SK-N-SH (cell line): ENCODE results near the gene PEX26.

Experiments used
- CTCF ChIP-seq: fragments of 200-600 bp; sonication (generic); IDR thresholded peaks from 2 replicates; pipeline ENCODE4 v1.6.1; 2017; ENCODE audit warnings: antibody characterized with exemption, mild to moderate bottlenecking, moderate library complexity
- PBX3 ChIP-seq: IDR thresholded peaks from 2 replicates; pipeline ENCODE4; 2012
- POLR2AphosphoS5 ChIP-seq: IDR thresholded peaks from 2 replicates; pipeline ENCODE4 v1.6.1; 2012; ENCODE audit warnings: low read depth, low read length
- RAD21 ChIP-seq: IDR thresholded peaks from 2 replicates; pipeline ENCODE4 v1.6.1; 2012; ENCODE audit warnings: mild to moderate bottlenecking, low read length
- RCOR1 ChIP-seq: fragments of 150-350 bp; IDR thresholded peaks from 2 replicates; pipeline ENCODE4 v1.6.1; 2017; ENCODE audit warnings: antibody characterized with exemption, low read length
- RFX5 ChIP-seq: IDR thresholded peaks from 2 replicates; pipeline ENCODE4 v1.6.1; 2012; ENCODE audit warnings: mild to moderate bottlenecking, improper control_type of control experiment, low read length
- TAF1 ChIP-seq: IDR thresholded peaks from 2 replicates; pipeline ENCODE4 v1.6.1; 2012; ENCODE audit warnings: low read depth, mild to moderate bottlenecking, low read length, moderate library complexity, borderline replicate concordance
- TEAD4 ChIP-seq: IDR thresholded peaks from 2 replicates; pipeline ENCODE4 v1.4.0; 2012; ENCODE audit warnings: mild to moderate bottlenecking, borderline replicate concordance; ENCODE audit not compliant: insufficient read depth
- USF2 ChIP-seq: fragments of 150-350 bp; IDR thresholded peaks from 2 replicates; pipeline ENCODE4 v1.6.1; 2017; ENCODE audit warnings: antibody characterized with exemption, low read length, low read depth, borderline replicate concordance

GRCh38 chr22:18119409-18120110 is 41.8 kb downstream of the PEX26 start:
- TF ChIP-seq CTCF (no peak), USF2 (no peak), RAD21 (no peak), RCOR1 (no peak), PBX3 (no peak), TAF1 (no peak), RFX5 (no peak), POLR2AphosphoS5 (no peak), TEAD4 (no peak)
